SHP77 (cell line): ENCODE data around the gene VEGFC.

Experiments
- DNase-seq, 2 experiments: peaks; one replicate each; lab custom pipeline; 2025; lab: John Stamatoyannopoulos, UW

VEGFC gene

GRCh38 chr4:176792326-176793059 lies at the start of gene VEGFC:
Gene VEGFC, minus strand, starts transcription at chr4:176792922. Its CDS starts 611 bp downstream, at chr4:176792311.
- DNase-seq: peak in 1 of 2 experiments; percentile 7

GRCh38 chr4:176841711-176842112 lies 49.0 kb upstream of the VEGFC start:
- DNase-seq: no peak

- no peak for DNase-seq
Measured at GRCh38 chr4:176840166-176840565, 47.4 kb upstream of the VEGFC start.

- no peak for DNase-seq
Measured at GRCh38 chr4:176839656-176840055, 46.9 kb upstream of the VEGFC start.

GRCh38 chr4:176838601-176839433 lies 46.1 kb upstream of the VEGFC start:
- no peak for DNase-seq

- DNase-seq: no peak
Measured at GRCh38 chr4:176837169-176837895, 44.6 kb upstream of the VEGFC start.

GRCh38 chr4:176834531-176834930 lies 41.8 kb upstream of the VEGFC start:
- DNase-seq: no peak

GRCh38 chr4:176833400-176834175 lies 40.9 kb upstream of the VEGFC start:
- no peak for DNase-seq

- DNase-seq: no peak
Measured at GRCh38 chr4:176830971-176831370, 38.2 kb upstream of the VEGFC start.

- no peak for DNase-seq
Measured at GRCh38 chr4:176825586-176825985, 32.9 kb upstream of the VEGFC start.

- no peak for DNase-seq
Measured at GRCh38 chr4:176824645-176825366, 32.1 kb upstream of the VEGFC start.

GRCh38 chr4:176818531-176818930 lies 25.8 kb upstream of the VEGFC start:
- no peak for DNase-seq

- DNase-seq: no peak
Measured at GRCh38 chr4:176817204-176817603, 24.5 kb upstream of the VEGFC start.

- DNase-seq: no peak
Measured at GRCh38 chr4:176814770-176815169, 22.0 kb upstream of the VEGFC start.

GRCh38 chr4:176810481-176811249 lies 17.9 kb upstream of the VEGFC start:
- no peak for DNase-seq

- no peak for DNase-seq
Measured at GRCh38 chr4:176806778-176807375, 14.2 kb upstream of the VEGFC start.

GRCh38 chr4:176805155-176805554 lies 12.4 kb upstream of the VEGFC start:
- no peak for DNase-seq

- no peak for DNase-seq
Measured at GRCh38 chr4:176800891-176801534, 8.3 kb upstream of the VEGFC start.

GRCh38 chr4:176799653-176800052 lies 6.9 kb upstream of the VEGFC start:
- no peak for DNase-seq
